Pancreas (tissue), 10 donors: Measurements from ENCODE around the gene WNK2. TPM values are rescaled to one million over a fixed set of nuclear protein-coding genes. Genes with fewer than 3 reads are reported as not detected.

Experiments used
- ATAC-seq, 4 donors: fragments of 200-7000 bp; cut with Tn5 transposase; one replicate each; pipeline versions ENCODE4 v1.8.0 to v1.9.1; 2020; ENCODE audit warnings: mild to moderate bottlenecking in 4 of 4, moderate library complexity in 4 of 4
- DNase-seq, 6 donors: peaks; one replicate each; pipeline ENCODE4 v3.0.0-alpha.2; 2020
- FAIRE-seq: peaks from 2 replicates; lab custom pipeline; 2012; peaks lifted over from hg19 to GRCh38; lab: Jason Lieb, UNC
- H3K27ac ChIP-seq, 4 donors: fragments of 200-600 bp; sonication (generic); 1 replicate in 3 of 4; 2 replicates in 1 of 4; pipeline versions ENCODE4 v1.5.0 to v1.8.0; 2020
- H3K27me3 ChIP-seq, 4 donors: fragments of 200-600 bp; one replicate each; pipeline ENCODE4 v1.8.0; 2021
- H3K36me3 ChIP-seq, 3 donors: fragments of 200-600 bp; sonication (generic) in 1 of 3; one replicate each; pipeline versions ENCODE4 v1.5.0 to v1.8.0; 2020 to 2021
- H3K4me1 ChIP-seq, 3 donors: fragments of 200-600 bp; one replicate each; pipeline ENCODE4 v1.8.0; 2021
- H3K4me3 ChIP-seq, 4 donors: fragments of 200-600 bp; sonication (generic) in 2 of 4; one replicate each; pipeline versions ENCODE4 v1.5.0 to v1.8.0; 2020 to 2021
- H3K9me3 ChIP-seq, 4 donors: fragments of 200-600 bp; one replicate each; pipeline ENCODE4 v1.8.0; 2021
- CTCF ChIP-seq, 4 donors: fragments of 200-600 bp; sonication (generic) in 3 of 4; IDR thresholded peaks; one replicate each; pipeline versions ENCODE4 v1.5.0 to v1.8.0; 2021; ENCODE audit warnings: antibody characterized with exemption in 4 of 4
- WGBS, 2 donors: extraction: QIAGEN DNeasy Blood & Tissue Kit; methylation state at CpG; one replicate each; pipeline ENCODE4 v1.1.7; 2013; 5-methylcytosine and 5-hydroxymethylcytosine counted together
- intact Hi-C, 3 donors: fragments of 100-400 bp; cut with DNase I; formaldehyde crosslinking; loops; one replicate each; pipeline versions ENCODE4 v1.11.1 to v1.14.2; 2022
- polyA plus RNA-seq, 2 donors: library from polyadenylated mRNA; stranded (reverse); fragments of 200-250 nt; gene quantifications; one replicate each; pipeline ENCODE4 v1.2.3, GENCODE V29; 2013
- total RNA-seq, 6 donors: library from RNA; stranded (reverse); fragmentation: NEBNext Ultra II Directional in 4 of 6; extraction: Animal tissue kit (Norgen Biotek cat#: 25700) in 4 of 6; gene quantifications; one replicate each; pipeline versions ENCODE4 v1.2.1 to v1.2.4, GENCODE V29; 2021 to 2023
- donor health status: healthy with polysubstance abuse.
- donor health status: DM: no; HTN: no; CAD: no; lungs with moderate emphysema.
- donor health status: DM: no; HTN: no; CAD: no.
- donor health status: control.
- donor health status: control.
- donor health status: Bipolar disorder and iron deficiency.
- donor health status: DM: yes; HTN: yes; CAD: no.
- donor health status: DM: no; HTN: no; CAD: no.
- donor health status: DM: no; HTN: no; CAD: no.
- donor health status: DM: yes; HTN: yes; CAD: no.

The WNK2 gene
- total and polyA plus RNA-seq, 8 donors: 53.5 to 121 (median 89.4) TPM

GRCh38 chr9:93209097-93209496 is 25.2 kb downstream of the WNK2 start:
- 25 to 27% methylated on average over 9 of the region's 9 CpGs for WGBS, 2 donors
- Histone ChIP-seq H3K4me1 (peaks cover 22 to 42% (median 40%) of the 10 kb centered on the region in 3 donors), H3K9me3 (no peaks in the 10 kb centered on the region), H3K27me3 (no peaks in the 10 kb centered on the region), H3K4me3 (no peak overlapping the region), H3K36me3 (no peaks in the 10 kb centered on the region), H3K27ac (peak overlapping the region; percentile 55 to 68 (median 66))
- ATAC-seq (peak; percentile 61 to 81 (median 73)), FAIRE-seq (no peak), DNase-seq (peak in 5 of 6 donors; percentile 67 to 82 (median 76))
- TF ChIP-seq CTCF (IDR thresholded peaks at IDR 0.05): no peak
- intact Hi-C loops: no loop called here

DNA sequence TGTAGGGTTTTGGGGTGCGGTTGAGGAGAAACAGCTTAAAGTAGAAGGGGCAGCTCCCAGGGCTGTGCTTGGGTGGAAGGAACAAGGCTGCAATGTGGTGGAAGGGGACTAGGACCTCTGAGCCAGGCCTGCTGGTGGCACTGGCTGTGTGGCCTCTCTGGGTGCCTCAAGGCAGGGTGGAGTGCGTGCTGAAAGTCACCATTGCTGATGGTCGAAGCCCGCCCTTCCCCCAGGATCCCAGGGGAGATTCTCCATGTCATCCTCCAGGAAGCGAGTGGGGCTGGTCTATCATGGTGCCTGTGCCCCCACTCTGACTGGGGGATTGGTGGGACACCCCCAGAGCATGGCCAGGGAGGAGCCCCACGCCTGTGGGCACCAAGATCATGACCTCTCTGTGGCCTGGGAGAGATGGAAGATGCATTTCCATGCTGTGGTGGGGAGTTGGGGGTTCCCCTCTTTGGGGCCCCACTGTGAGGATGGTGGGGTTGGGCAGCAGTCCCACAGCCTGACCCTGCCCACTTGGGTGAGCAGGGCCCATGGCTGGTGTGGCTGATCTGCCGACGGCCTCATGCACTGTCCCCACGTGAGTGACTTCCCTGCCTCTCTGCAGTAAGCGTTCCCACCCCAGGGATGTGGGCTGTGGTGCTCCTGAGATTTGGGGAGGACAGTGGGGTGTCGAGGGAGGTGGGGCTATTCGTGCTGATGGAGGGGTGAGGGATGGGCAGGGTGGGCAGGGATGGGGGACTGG is 25.8 kb downstream of the WNK2 start:
- FAIRE-seq: no peak
- peak in 3 of 6 donors; percentile 27 to 56 (median 42) for DNase-seq
- no peak for TF ChIP-seq CTCF (IDR thresholded peaks at IDR 0.05)
- peak overlapping the region; percentile 55 to 68 (median 66) for H3K27ac ChIP-seq
- no peaks in the 10 kb centered on the region for H3K27me3 ChIP-seq
- intact Hi-C loops: loop anchor here in 1 of 3 donors (10.0 kb wide), 1 partner anchor 55 kb away; no protein-coding TSS in a partner anchor
- no peak overlapping the region for H3K4me3 ChIP-seq
- peaks cover 22 to 41% (median 40%) of the 10 kb centered on the region in 3 donors for H3K4me1 ChIP-seq
- H3K9me3 ChIP-seq: no peaks in the 10 kb centered on the region
- 78% methylated on average over 12 of the region's 12 CpGs for WGBS, 2 donors
- ATAC-seq: no peak
- H3K36me3 ChIP-seq: no peaks in the 10 kb centered on the region

DNA sequence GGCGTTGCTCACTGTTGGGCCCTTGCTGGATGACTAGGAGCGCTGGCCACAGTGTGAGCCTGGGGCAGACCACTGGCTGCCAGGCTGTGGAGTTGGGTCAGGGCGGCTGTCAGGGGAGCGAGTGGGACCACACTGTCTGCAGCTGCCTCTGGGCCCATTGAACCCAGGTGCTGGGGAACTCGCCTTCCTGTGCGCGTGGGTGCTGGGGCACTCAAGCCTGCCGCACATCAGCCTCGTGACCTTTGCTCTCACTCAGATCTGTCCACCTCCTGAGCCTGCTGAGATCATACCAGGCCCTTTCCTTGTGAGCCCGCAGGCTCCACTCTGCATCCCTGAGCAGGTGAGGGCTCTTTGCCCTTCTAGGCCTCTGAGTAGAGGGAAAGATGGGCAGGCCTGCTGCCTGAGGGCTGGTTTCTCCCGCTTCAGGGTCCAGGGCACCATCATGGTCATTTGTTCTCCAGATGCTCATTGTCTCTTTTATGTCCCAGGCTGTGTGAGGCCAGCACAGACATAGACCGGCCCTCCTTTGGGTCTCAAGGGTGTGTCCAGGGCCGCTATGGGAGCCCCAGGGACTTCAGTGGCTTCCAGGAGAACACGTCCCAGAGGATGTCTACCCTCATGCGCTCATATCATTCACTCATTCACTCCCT is 26.5 kb downstream of the WNK2 start:
- H3K4me1 ChIP-seq: peaks cover 18 to 38% (median 34%) of the 10 kb centered on the region in 3 donors
- ATAC-seq (peak in 3 of 4 donors; percentile 4 to 17 (median 10)), DNase-seq (peak in 3 of 6 donors; percentile 24 to 59 (median 48)), FAIRE-seq (no peak)
- H3K9me3 ChIP-seq: no peaks in the 10 kb centered on the region
- intact Hi-C loops: loop anchor here in 1 of 3 donors (10.0 kb wide), 1 partner anchor 54 kb away; no protein-coding TSS in a partner anchor
- H3K27ac ChIP-seq: peak overlapping the region in 3 of 4 donors; percentile 6 to 65 (median 20)
- no peaks in the 10 kb centered on the region for H3K27me3 ChIP-seq
- WGBS, 2 donors: 79 to 82% methylated on average over 15 of the region's 15 CpGs
- H3K36me3 ChIP-seq: no peaks in the 10 kb centered on the region
- H3K4me3 ChIP-seq: no peak overlapping the region
- no peak for TF ChIP-seq CTCF (IDR thresholded peaks at IDR 0.05)

DNA sequence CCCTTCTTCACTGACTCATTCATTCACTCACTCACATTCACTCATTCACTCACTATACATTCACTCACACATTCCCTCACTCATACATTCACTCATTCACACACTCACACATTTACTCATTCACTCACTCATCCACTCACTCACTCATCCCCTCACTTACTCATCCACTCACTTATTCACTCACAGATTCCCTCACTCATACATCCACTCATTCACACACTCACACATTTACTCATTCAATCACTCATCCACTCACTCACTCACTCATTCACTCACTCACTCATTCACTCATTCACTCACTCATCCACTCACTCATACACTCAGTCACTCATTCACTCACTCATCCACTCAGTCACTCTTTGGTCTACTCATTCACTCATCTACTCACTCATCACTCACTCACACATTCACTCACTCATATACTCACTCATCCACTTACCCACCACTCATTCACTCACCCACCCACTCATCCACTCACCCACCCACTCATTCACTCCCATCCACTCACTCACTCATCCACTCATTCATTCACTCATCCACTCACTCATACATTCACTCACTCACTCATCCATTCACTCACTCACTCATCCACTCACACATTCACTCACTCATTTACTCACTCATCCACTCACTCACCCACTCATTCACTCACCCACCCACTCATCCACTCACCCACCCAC is 27.2 kb downstream of the WNK2 start:
- TF ChIP-seq CTCF (IDR thresholded peaks at IDR 0.05): no peak
- no peak for DNase-seq

More for the DNA sequence above, 27.2 kb downstream of the WNK2 start:
- Histone ChIP-seq H3K9me3 (no peaks in the 10 kb centered on the region), H3K36me3 (no peaks in the 10 kb centered on the region), H3K27ac (peak overlapping the region in 1 of 4 donors; percentile 6), H3K27me3 (no peaks in the 10 kb centered on the region), H3K4me1 (peaks cover 17 to 31% (median 28%) of the 10 kb centered on the region in 3 donors), H3K4me3 (no peak overlapping the region)
- intact Hi-C loops: loop anchor here in 1 of 3 donors (10.0 kb wide), 1 partner anchor 54 kb away; no protein-coding TSS in a partner anchor
- no peak for FAIRE-seq
- ATAC-seq: no peak
